Measurements from ENCODE around the gene LSM6. TPM values are rescaled to one million over a fixed set of nuclear protein-coding genes. Genes with fewer than 3 reads are reported as not detected.

LSM6 gene
- total RNA-seq, 1 experiment from 2014 or later, result 78.3 TPM

DNA sequence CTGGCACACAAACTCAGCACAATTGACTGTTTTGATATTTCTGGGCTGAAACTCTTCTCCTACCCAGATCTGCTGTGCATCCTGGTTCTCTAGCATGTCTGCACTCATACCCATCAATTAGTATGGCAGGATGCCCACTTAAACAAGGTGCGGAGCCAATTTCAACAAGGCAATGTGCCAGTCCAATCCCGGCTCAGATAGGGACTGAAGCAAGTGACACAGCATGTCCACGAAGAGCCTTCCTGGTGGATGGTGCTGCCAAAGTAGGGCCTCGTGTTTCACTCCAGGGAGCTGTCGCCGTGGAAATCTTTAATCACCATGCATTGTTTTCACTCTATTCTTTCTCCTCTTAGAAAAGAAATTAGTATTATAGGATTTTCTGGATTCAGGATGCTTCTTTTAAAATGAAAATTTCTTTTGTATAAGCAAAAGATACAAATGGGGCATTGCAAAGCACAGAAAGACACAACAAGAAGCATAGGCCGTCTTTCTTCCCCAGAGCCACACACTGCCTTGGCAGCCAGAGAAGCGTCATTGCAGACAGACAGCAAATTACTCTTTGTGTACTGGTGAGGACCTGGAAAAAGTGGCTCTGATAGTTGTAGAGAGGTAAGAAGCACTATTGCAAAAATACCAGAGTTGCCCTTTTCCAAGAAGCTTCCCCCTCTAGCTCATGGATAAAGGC lies 40.6 kb upstream of the LSM6 start:
- no peaks in the 10 kb centered on the region for H4K20me1 ChIP-seq (ENCODE audit: control insufficient read depth, insufficient read depth, insufficient read length)
- Mint-ChIP-seq H3K27me3 (ENCODE audit: low read depth) (no peaks in the 10 kb centered on the region), H3K27ac (peak overlapping the region in 1 of 3 experiments; percentile 9; a peak in 1 of 7 replicates), H3K9me3 (no peaks in the 10 kb centered on the region), H3K36me3 (ENCODE audit: insufficient read depth in 1 of 3, low read depth in 3 of 3) (no peaks in the 10 kb centered on the region), H3K4me1 (peaks cover 8 to 13% of the 10 kb centered on the region in 2 experiments), H3K4me3 (no peak overlapping the region)
- H2BK5ac ChIP-seq (ENCODE audit: insufficient read length, low read length), result no peak overlapping the region
- no peak overlapping the region for H2AK5ac ChIP-seq (ENCODE audit: insufficient read length, low read length)
- no peaks in the 10 kb centered on the region for H3K9me3 ChIP-seq (ENCODE audit: control insufficient read depth, low read depth, low read length)
- no peak overlapping the region for H2AFZ ChIP-seq (ENCODE audit: low read length)
- no peak overlapping the region for H3K23ac ChIP-seq (ENCODE audit: insufficient read length, low read depth, low read length)
- WGBS (ENCODE audit: extremely low coverage, insufficient read length, low lambda C conversion rate), result no CpG with 5 or more reads among the region's 8 CpGs
- no peak for DNase-seq
- H4K8ac ChIP-seq (replicated peaks; ENCODE audit: insufficient read length, low read depth, low read length), result no peak overlapping the region
- no peaks in the 10 kb centered on the region for H3K79me1 ChIP-seq (ENCODE audit: insufficient read depth, low read depth, low read length, poor library complexity, severe bottlenecking)
- H3K27me3 ChIP-seq (ENCODE audit: insufficient read depth, low read length), result no peaks in the 10 kb centered on the region
- H3K23me2 ChIP-seq (ENCODE audit: insufficient read length, low read depth, low read length, poor library complexity, severe bottlenecking), result no peaks in the 10 kb centered on the region
- no peak overlapping the region for H3K14ac ChIP-seq (ENCODE audit: insufficient read depth, low read length)
- no peak overlapping the region for H3K27ac ChIP-seq (ENCODE audit: insufficient read length, low read depth, low read length)
- H3K79me2 ChIP-seq (ENCODE audit: insufficient read depth, low read length), result no peaks in the 10 kb centered on the region
- no peak overlapping the region for H4K5ac ChIP-seq (ENCODE audit: insufficient read length, low read depth, low read length)
- no peak overlapping the region for H2BK120ac ChIP-seq (ENCODE audit: low read depth, low read length, poor library complexity, severe bottlenecking)
- no peak overlapping the region for H3T11ph ChIP-seq (ENCODE audit: low read length)
- H3K4me1 ChIP-seq (ENCODE audit: insufficient read depth, low read length), result no peaks in the 10 kb centered on the region
- H4K91ac ChIP-seq (ENCODE audit: insufficient read length, low read depth, low read length), result no peak overlapping the region
- no peak overlapping the region for H3K9ac ChIP-seq (ENCODE audit: extremely low read depth, insufficient read length, low read length)
- H3K18ac ChIP-seq (ENCODE audit: insufficient read length, low read depth, low read length), result peak overlapping the region; percentile 61
- no peak overlapping the region for H3K4ac ChIP-seq (ENCODE audit: low read depth, low read length)
- TF ChIP-seq, protein P1, sequence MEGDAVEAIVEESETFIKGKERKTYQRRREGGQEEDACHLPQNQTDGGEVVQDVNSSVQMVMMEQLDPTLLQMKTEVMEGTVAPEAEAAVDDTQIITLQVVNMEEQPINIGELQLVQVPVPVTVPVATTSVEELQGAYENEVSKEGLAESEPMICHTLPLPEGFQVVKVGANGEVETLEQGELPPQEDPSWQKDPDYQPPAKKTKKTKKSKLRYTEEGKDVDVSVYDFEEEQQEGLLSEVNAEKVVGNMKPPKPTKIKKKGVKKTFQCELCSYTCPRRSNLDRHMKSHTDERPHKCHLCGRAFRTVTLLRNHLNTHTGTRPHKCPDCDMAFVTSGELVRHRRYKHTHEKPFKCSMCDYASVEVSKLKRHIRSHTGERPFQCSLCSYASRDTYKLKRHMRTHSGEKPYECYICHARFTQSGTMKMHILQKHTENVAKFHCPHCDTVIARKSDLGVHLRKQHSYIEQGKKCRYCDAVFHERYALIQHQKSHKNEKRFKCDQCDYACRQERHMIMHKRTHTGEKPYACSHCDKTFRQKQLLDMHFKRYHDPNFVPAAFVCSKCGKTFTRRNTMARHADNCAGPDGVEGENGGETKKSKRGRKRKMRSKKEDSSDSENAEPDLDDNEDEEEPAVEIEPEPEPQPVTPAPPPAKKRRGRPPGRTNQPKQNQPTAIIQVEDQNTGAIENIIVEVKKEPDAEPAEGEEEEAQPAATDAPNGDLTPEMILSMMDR (conservative IDR thresholded peaks at IDR 0.05), result no peak
- H2BK15ac ChIP-seq (ENCODE audit: low read depth, low read length), result no peak overlapping the region
- H2BK20ac ChIP-seq (ENCODE audit: low read depth, low read length, poor library complexity, severe bottlenecking), result no peak overlapping the region
- no peak overlapping the region for H2BK12ac ChIP-seq (ENCODE audit: insufficient read length, low read depth, low read length)
- no peak overlapping the region for H3K4me2 ChIP-seq (ENCODE audit: insufficient read depth, insufficient read length, low read length)
- H3K56ac ChIP-seq (ENCODE audit: insufficient read length, low read depth, low read length), result no peak overlapping the region
